Measurements from ENCODE around the gene USP19. TPM values are rescaled to one million over a fixed set of nuclear protein-coding genes. Genes with fewer than 3 reads are reported as not detected.

Gene USP19
- total RNA-seq, 1 experiment from 2014 or later: 92.8 TPM

- no peak overlapping the region for H3K4me2 ChIP-seq (ENCODE audit: low read length)
- peaks cover 3 to 18% of the 10 kb centered on the region in 2 experiments; a peak in 3 of 4 replicates for H3K4me1 ChIP-seq (ENCODE audit: control insufficient read depth in 1 of 2, insufficient read depth in 2 of 2, low read length in 2 of 2)
- no peak overlapping the region for H3K4me3 ChIP-seq (replicated peaks in 1 of 2; ENCODE audit: low read depth in 1 of 2, low read length in 2 of 2)
- peaks cover 40 to 43% of the 10 kb centered on the region in 2 experiments for H3K36me3 ChIP-seq (ENCODE audit: control insufficient read depth in 1 of 2, insufficient read depth in 2 of 2, low read length in 2 of 2)
- CTCF ChIA-PET: no interaction called here
- H3K9me3 ChIP-seq (ENCODE audit: control insufficient read depth in 1 of 2, insufficient read depth in 1 of 2, low read depth in 1 of 2, low read length in 2 of 2): no peaks in the 10 kb centered on the region
- DNase-seq (ENCODE audit: low read depth, low spot score) (no peak), ATAC-seq (no peak)
- no TSS peak for BruUV-seq (replicated peaks)
- no peak overlapping the region for H3K9ac ChIP-seq (ENCODE audit: low read length)
- H4K20me1 ChIP-seq (ENCODE audit: insufficient read depth): no peaks in the 10 kb centered on the region
- no peaks in the 10 kb centered on the region for H3K27me3 ChIP-seq (ENCODE audit: insufficient read depth, low read length)
- no peak for TF ChIP-seq RAD21 (IDR thresholded peaks at IDR 0.05; ENCODE audit: low read depth)
- no peak for TF ChIP-seq REST (IDR thresholded peaks at IDR 0.05; ENCODE audit: low read depth)
- TF ChIP-seq CEBPB (IDR thresholded peaks at IDR 0.05; ENCODE audit: low read depth): no peak
- TF ChIP-seq EGR1 (IDR thresholded peaks at IDR 0.05; ENCODE audit: low read depth): no peak
- no peak for TF ChIP-seq EZH2 (IDR thresholded peaks at IDR 0.05)
- no peak for TF ChIP-seq TCF7L2 (IDR thresholded peaks at IDR 0.05; ENCODE audit: borderline replicate concordance, extremely low read depth, insufficient read depth, insufficient read length)
- TF ChIP-seq SIN3A (IDR thresholded peaks at IDR 0.05; ENCODE audit: low read depth): no peak
- TF ChIP-seq ZBTB33 (IDR thresholded peaks at IDR 0.05; ENCODE audit: extremely low read depth, insufficient replicate concordance, low read length): no peak
- TF ChIP-seq ZNF274 (IDR thresholded peaks at IDR 0.05; ENCODE audit: low read depth, low read length): no peak
- H2AFZ ChIP-seq (ENCODE audit: low read depth, low read length, poor library complexity, severe bottlenecking): no peak overlapping the region
- POLR2A ChIA-PET: no interaction called here
- H3K79me2 ChIP-seq (ENCODE audit: insufficient read depth, low read length): peaks cover 13% of the 10 kb centered on the region
- RAD21 ChIA-PET (ENCODE audit: low non-redundant PET in 1 of 2, low total read pairs in 2 of 2, uncharacterized antibody in 2 of 2, unreplicated experiment in 2 of 2): no interaction called here
- H3K9me2 ChIP-seq (ENCODE audit: insufficient read depth): no peaks in the 10 kb centered on the region
- intact Hi-C loops (cut with micrococcal nuclease): no loop called here
- 0 out of 2 replicates have a peak overlapping the region, but pooled peaks have one; percentile 14 for H3K27ac ChIP-seq (ENCODE audit: low read depth, low read length)
Observed at GRCh38 chr3:49098429-49098828, 22.2 kb downstream of the USP19 start.
